ENCODE results near the gene TRAK2.
"Not testable (repeated sequence)": the region's sequence is repeated elsewhere in the genome, so short reads cannot be mapped to it uniquely, and the experiment has no call there.

The TRAK2 gene

DNA sequence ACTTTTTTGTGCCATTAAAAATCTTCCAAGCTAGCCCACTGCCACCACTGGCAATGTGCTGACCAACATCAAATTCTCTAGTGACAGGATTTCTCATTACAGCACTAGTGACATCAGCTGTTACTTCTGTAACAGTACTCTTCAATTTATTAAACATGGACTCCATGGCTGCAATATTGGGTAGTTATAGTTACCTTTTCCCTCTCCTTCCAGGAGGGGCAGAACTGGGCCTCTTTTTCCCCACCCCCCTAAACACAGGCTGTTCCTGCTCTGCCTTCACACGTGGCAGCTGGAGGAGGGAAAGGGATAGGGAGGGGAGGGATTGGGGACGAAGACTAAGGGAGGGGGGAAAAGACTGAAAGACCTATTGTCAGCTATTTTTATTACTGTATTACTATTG is 38.1 kb downstream of the TRAK2 start:
- peak; percentile 53 for DNase-seq

- DNase-seq, result no peak
Measured at GRCh38 chr2:201411421-201411820, 39.8 kb downstream of the TRAK2 start.

- DNase-seq, result no peak
Measured at GRCh38 chr2:201408931-201409330, 42.3 kb downstream of the TRAK2 start.

DNA sequence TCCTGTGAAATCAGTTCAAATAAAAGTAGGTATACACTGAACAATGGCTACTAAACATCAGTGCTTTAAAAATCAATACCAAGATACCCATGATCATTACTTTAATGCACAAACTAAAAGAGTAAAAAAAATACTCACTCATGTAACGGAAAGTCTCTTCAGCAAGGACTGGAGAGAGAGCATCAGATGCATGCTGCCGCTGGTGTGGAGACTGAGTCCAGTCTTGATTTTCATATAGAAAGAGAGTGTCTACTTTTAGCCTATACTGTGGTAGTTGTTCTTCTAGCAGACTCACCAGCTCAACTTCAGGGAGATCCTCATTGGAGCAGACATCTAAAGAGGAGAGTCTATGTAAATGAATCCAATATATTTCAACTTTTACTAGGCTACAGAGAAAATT is 44.0 kb downstream of the TRAK2 start:
- DNase-seq, result no peak

- no peak for DNase-seq
Measured at GRCh38 chr2:201406077-201406662, 45.1 kb downstream of the TRAK2 start.

GRCh38 chr2:201404699-201405280 is 46.5 kb downstream of the TRAK2 start:
- peak; percentile 57 for DNase-seq

GRCh38 chr2:201403880-201404279 is 47.4 kb downstream of the TRAK2 start:
- no peak for DNase-seq

DNA sequence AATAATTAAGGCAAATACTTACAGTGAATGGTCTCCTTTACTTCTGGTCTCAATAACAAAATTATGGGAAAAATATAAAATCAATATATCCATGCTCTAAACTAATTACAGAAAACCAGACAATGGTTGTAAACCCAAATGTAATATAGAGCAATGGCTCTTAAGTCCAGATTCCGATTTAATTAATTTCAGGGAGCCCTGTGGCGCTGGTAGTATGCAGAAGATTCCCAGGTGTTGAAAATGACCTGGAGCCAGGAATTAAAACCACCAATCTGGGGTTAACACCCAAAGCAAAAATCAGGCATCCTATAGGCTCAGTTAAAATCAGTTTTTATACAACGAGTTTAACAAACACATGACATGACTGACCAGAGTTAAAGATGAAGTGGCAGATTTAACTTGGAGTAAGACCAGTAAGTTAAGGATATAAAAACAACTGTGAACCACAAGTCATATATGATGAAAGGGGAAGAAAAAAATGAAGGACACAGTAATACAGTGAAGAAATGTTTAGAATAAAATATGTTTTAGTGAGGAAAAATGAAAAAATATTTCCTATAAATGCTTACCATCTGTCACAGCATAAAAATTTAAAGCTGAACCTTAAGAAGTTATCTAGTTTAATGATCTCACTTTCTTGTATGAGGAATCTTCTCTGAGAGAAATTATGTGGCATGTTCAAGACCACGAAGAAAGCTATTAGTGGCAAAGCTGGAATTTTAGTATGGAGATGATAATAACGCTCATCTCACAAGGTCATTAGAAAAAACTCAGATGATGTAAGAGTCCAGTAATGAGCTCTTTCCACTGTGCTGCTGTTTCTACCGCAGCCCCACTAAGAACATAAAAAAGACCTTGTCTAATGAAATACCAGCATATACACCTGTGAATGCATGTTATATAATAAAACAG is 48.4 kb downstream of the TRAK2 start:
- DNase-seq, result no peak

GRCh38 chr2:201401815-201402214 is 49.4 kb downstream of the TRAK2 start:
- no peak for DNase-seq

DNA sequence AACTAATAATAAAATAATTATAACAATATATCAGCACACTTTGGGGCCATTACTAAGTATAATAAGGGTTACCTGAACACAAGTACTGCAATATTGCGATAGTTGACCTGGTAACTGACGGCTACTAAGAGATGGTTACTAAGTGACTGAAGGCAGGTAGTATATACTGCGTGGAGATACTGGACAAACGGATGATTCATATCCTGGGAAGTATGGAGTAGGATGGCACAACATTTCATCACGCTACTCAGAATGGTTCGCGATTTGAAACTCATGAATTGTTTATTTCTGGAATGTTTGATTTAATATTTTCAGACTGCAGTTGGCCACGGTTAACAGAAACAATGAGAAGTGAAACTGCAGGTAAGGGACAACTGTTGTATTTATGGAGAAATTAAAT is 54.7 kb downstream of the TRAK2 start:
- no peak for DNase-seq

- no peak for DNase-seq
Measured at GRCh38 chr2:201383136-201383535, 68.1 kb downstream of the TRAK2 start.

DNA sequence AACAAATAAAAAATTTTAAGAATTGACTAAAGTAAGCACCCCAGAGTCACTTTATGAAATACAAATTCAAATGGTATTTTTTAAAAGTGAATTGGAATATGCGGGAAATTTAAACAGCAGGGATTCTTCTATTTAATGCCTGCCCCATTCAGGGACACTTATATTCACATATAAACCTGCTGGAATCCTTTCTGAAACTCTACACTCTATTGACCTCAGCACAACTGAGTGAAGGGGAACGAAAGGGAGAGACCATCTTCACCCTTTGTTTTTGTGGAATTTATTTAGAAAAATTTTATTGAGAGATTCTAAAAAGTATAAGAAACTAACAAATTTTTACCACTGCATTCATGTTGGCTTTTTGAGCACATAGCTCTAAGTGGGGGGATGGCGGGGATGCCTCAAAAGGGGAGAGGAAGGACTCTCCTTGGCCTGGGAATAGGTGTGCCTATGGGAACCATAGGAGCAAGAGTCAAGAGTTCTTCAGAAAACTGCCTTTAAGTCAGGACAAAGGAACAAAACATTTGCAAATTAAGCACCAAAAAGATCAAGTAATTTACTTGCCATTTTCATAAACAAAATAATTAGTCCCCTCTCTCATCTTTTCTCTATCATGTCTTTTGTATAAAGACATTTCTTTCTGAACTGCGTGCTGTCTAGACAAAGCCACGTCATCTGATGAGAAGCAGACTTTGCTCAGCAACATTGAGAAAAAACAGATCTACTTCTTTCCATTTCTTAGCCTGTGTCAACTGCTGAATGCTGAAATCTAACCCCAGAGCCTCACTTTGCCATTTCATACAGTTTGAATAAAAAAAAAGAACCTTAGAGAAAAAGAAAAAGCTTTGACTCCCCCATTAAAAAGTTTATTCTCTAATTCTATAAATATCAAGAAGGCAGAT is 72.5 kb downstream of the TRAK2 start:
- DNase-seq, result no peak

DNA sequence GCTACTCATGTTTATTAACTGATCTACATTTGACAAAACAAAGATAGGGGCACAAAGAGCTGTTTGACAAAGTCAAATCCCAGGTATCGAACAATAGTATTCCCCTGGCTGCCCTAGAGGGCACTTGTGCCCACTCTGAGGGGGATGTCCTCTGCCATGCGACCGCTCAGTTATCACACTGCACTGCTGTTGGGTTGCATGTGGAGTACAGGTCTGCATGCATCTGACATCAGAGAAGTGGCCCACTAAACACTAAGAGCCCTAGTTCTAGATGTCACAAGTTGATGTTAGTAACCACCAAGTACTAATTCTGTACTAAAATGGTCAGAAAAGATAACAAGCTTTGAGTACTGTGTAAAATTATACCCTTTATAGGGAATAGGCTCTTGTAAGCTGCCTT is 74.0 kb downstream of the TRAK2 start:
- DNase-seq, result no peak

DNA sequence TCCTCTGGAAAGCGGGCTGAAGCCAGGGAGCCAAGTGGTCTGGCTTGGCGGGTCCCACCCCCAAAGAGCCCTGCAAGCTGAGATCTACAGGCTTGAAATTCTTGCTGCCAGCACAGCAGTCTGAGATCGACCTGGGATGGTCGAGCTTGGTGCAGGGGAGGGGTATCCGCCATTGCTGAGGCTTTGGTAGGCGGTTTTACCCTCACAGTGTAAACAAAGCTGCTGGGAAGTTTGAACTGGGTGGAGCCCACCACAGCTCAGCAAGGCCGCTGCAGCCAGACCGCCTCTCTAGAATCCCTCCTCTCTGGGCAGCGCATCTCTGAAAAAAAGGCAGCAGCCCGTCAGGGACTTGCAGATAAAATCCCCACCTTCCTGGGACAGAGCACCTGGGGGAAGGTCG is 81.5 kb downstream of the TRAK2 start:
- DNase-seq, result no peak

DNA sequence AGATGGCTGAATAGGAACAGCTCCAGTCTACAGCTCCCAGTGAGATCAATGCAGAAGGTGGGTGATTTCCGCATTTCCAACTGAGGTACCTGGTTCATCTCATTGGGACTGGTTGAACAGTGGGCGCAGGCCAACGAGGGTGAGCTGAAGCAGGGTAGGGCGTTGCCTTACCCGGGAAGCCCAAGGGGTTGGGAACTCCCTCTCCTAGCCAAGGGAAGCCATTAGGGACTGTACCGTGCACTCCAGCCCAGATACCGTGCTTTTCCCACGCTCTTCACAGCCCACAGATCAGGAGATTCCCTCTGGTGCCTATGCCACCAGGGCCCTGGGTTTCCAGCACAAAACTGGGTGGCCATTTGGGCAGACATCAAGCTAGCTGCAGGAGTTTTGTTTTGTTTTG is 81.9 kb downstream of the TRAK2 start:
- not testable (repeated sequence) for DNase-seq

GRCh38 chr2:201366146-201366545 is 85.1 kb downstream of the TRAK2 start:
- DNase-seq, result no peak

DNA sequence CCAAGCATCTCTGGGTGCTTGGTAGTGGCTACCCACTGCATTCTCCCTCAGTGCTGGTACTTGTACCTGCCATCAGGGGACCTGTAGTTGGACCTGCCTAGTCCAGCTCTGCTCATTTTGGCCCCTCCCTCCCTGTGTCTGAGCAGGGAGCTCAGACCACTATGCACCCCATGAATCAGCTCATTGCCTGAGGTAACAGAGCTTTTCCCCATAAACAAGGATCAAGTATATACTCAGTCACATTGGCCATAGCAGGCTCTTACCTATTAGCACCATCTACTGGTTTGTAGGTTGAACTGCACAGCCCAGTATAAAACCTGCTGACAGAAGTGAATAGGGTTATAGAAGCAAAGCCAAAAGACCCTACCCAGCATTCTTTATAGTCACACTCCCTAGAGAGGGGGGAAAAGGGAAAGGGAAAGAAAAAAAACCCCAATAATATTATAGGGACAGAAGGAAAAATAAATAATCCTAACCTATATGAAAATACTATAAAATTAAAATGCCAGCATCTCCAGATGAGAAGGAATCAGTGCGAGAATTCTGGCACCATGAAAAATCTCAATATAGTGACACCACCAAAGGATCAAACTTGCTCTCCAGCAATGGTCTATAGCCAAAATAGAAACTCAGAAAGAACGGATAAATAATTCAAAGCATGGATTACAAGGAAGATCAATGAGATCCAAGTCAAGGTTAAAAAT is 87.2 kb downstream of the TRAK2 start:
- peak; percentile 84 for DNase-seq

DNA sequence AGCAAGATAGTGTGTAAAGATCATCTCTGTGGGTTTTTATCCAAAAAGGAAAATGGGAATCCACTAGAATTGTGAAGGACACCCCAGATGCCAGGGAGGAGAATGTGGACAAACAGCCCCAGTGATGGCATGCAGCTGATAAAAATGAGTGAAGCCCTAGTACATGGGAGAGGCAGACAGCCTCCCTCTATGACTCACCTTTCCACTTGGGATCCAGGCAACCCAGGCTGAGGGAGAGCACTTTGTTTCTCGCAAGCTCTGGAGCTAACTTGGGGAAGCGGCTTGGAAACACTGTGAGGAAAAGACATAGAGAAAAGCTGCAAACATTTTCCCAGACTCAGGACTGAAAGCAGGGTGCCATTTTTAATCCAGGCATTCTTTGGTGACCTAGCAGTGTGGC is 88.9 kb downstream of the TRAK2 start:
- no peak for DNase-seq

GRCh38 chr2:201361078-201361733 is 90.1 kb downstream of the TRAK2 start:
- no peak for DNase-seq

- DNase-seq, result no peak
Measured at GRCh38 chr2:201360256-201360655, 91.0 kb downstream of the TRAK2 start.

DNA sequence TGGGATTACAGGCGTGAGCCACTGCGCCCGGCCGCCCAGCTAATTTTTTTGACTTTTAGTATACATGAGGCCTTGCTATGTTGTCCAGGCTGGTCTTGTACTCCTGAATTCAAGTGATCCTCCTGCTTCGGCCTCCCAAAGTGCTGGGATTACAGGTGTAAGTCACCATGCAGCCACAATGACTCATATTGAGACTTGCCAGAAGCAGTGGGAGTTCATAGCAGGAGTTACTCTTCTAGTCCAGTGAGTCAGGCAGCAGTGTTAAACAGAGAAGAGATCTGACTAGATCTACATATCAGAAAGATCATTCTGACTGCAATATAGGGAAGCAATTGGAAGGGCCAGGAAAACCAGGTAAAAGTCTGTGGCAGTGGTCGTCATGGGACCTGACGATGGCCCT is 92.6 kb downstream of the TRAK2 start:
- DNase-seq, result no peak

- DNase-seq, result peak; percentile 89
Measured at GRCh38 chr2:201357221-201357620, 94.0 kb downstream of the TRAK2 start, which contains the start of gene FLACC1. FLACC1 (minus strand) TSS chr2:201357345; CDS start chr2:201351404, 5,941 bp downstream.

Measured in NCI-H82 (cell line).